Prostate gland (tissue), 2 donors: ENCODE measurements around the gene PRR19. TPM values are rescaled to one million over a fixed set of nuclear protein-coding genes. Genes with fewer than 3 reads are reported as not detected.

ENCODE experiments used
- DNase-seq: peaks from one replicate; pipeline ENCODE4 v3.0.0-alpha.2; 2019; ENCODE audit warnings: low spot score
- H3K27ac ChIP-seq, 2 donors: fragments of 200-600 bp; sonication (generic); 2 replicates each; pipeline ENCODE4 v1.5.1; 2017 to 2019
- H3K27me3 ChIP-seq: fragments of 200-600 bp; sonication (generic); replicated peaks from 2 replicates; pipeline ENCODE4 v1.5.1; 2019; ENCODE audit not compliant: insufficient read depth
- H3K36me3 ChIP-seq, 2 donors: fragments of 200-600 bp; sonication (generic); 1 replicate in 1 of 2; 2 replicates in 1 of 2; pipeline versions ENCODE4 v1.5.1 to v1.8.1; 2017 to 2019
- H3K4me1 ChIP-seq: fragments of 200-600 bp; sonication (generic); replicated peaks from 2 replicates; pipeline ENCODE4 v1.5.1; 2019
- H3K4me3 ChIP-seq, 2 donors: fragments of 200-600 bp; sonication (generic); 2 replicates each; pipeline ENCODE4 v1.5.1; 2017 to 2019
- H3K9me3 ChIP-seq: fragments of 200-600 bp; sonication (generic); 2 replicates; pipeline ENCODE4 v1.5.1; 2017
- CTCF ChIP-seq, 4 experiments: fragments of 200-600 bp in 2 of 4; fragments of 450-650 bp in 2 of 4; sonication (generic) in 2 of 4; IDR thresholded peaks; 1 replicate in 3 of 4; 2 replicates in 1 of 4; pipeline ENCODE4 v1.5.1; 2016 to 2019; ENCODE audit warnings: antibody characterized with exemption in 4 of 4, mild to moderate bottlenecking in 2 of 4, moderate library complexity in 2 of 4
- POLR2A ChIP-seq: fragments of 450-650 bp; IDR thresholded peaks from one replicate; pipeline ENCODE4 v1.6.1; 2016; ENCODE audit warnings: antibody characterized with exemption, mild to moderate bottlenecking
- POLR2AphosphoS5 ChIP-seq: sonication (generic); formaldehyde crosslinking; IDR thresholded peaks from one replicate; pipeline ENCODE4 v1.6.1; 2017; ENCODE audit warnings: antibody characterized with exemption
- WGBS: methylation state at CpG from one replicate; pipeline ENCODE4 v1.1.5; 2018; 5-methylcytosine and 5-hydroxymethylcytosine counted together
- intact Hi-C: fragments of 100-400 bp; cut with DNase I; formaldehyde crosslinking; loops from one replicate; pipeline ENCODE4 v1.14.2; 2022
- microRNA-seq: library from miRNA; unstranded; fragments of <30 nt; microRNA quantifications from one replicate; pipeline ENCODE4, GENCODE V29; 2016
- small RNA-seq, 2 donors: library from RNA; depleted of rRNA; stranded (forward); fragments of <200 nt; gene quantifications; one replicate each; pipeline ENCODE3, GENCODE V24; 2016
- total RNA-seq, 2 donors: library from RNA; depleted of rRNA; stranded (reverse); fragments of >200 nt; gene quantifications; one replicate each; pipeline ENCODE4 v1.1.0, GENCODE V29; 2016

PRR19 gene
- total RNA-seq, 2 donors from 2014 or later = 0.32 to 8.4 TPM

- no peaks in the 10 kb centered on the region for H3K4me1 ChIP-seq
- peaks cover 3 to 5% of the 10 kb centered on the region in 2 donors for H3K36me3 ChIP-seq
- no peak for TF ChIP-seq CTCF (IDR thresholded peaks at IDR 0.05)
- TF ChIP-seq POLR2AphosphoS5 = no peak
- TF ChIP-seq POLR2A = no peak
- DNase-seq = no peak
- WGBS = 91% methylated on average over 22 of the region's 29 CpGs
- no peaks in the 10 kb centered on the region for H3K9me3 ChIP-seq
- intact Hi-C loops = no loop called here
- no peak overlapping the region for H3K4me3 ChIP-seq
- no peaks in the 10 kb centered on the region for H3K27me3 ChIP-seq
- H3K27ac ChIP-seq = no peak overlapping the region
Observed at GRCh38 chr19:42353341-42354015, 51.5 kb downstream of the PRR19 start.

- DNase-seq = no peak
- intact Hi-C loops = no loop called here
- Histone ChIP-seq H3K4me1 (no peaks in the 10 kb centered on the region), H3K4me3 (no peak overlapping the region), H3K36me3 (peaks cover 0 to 5% of the 10 kb centered on the region in 2 donors), H3K27me3 (no peaks in the 10 kb centered on the region), H3K9me3 (no peaks in the 10 kb centered on the region), H3K27ac (no peak overlapping the region)
- TF ChIP-seq POLR2AphosphoS5 (no peak), CTCF (IDR thresholded peaks at IDR 0.05) (no peak), POLR2A (no peak)
- 81% methylated on average over 6 of the region's 12 CpGs for WGBS
Observed at GRCh38 chr19:42355896-42356295, 54.0 kb downstream of the PRR19 start.

- H3K27me3 ChIP-seq = no peaks in the 10 kb centered on the region
- peaks cover 0 to 5% of the 10 kb centered on the region in 2 donors for H3K36me3 ChIP-seq
- no peaks in the 10 kb centered on the region for H3K9me3 ChIP-seq
- TF ChIP-seq POLR2A (no peak), CTCF (IDR thresholded peaks at IDR 0.05) (no peak), POLR2AphosphoS5 (no peak)
- no peaks in the 10 kb centered on the region for H3K4me1 ChIP-seq
- no peak for DNase-seq
- whole genome bisulfite sequencing = 96% methylated on average over 15 of the region's 15 CpGs
- H3K4me3 ChIP-seq = no peak overlapping the region
- H3K27ac ChIP-seq = no peak overlapping the region
- intact Hi-C loops = no loop called here
Observed at GRCh38 chr19:42356686-42357085, 54.8 kb downstream of the PRR19 start.

GRCh38 chr19:42357290-42357689 is 55.4 kb downstream of the PRR19 start:
- no peak overlapping the region for H3K27ac ChIP-seq
- intact Hi-C loops = no loop called here
- DNase-seq = no peak
- 89% methylated on average over 12 of the region's 12 CpGs for WGBS
- H3K36me3 ChIP-seq = peaks cover 0 to 5% of the 10 kb centered on the region in 2 donors
- TF ChIP-seq POLR2AphosphoS5 (no peak), CTCF (IDR thresholded peaks at IDR 0.05) (no peak)
- H3K4me3 ChIP-seq = no peak overlapping the region
- H3K9me3 ChIP-seq = no peaks in the 10 kb centered on the region
- no peaks in the 10 kb centered on the region for H3K4me1 ChIP-seq
- H3K27me3 ChIP-seq = no peaks in the 10 kb centered on the region

Small RNA genes lying within 50 kb of the gene (microRNA-seq; reads per million reads assigned to microRNA genes)
- gene MIR8077 = not detected

Small RNA genes lying within 50 kb of the gene (small RNA-seq; reads per million reads assigned to genes)
- 0 reads per million in 2 donors for gene MIR8077

Other genes starting within 250 kb of the PRR19 start
- gene GRIK5, start 231.9 kb upstream of the PRR19 start, total RNA-seq = 10 to 100 TPM in 1 of 2 donors, 1 to 10 TPM in 1; 1.3 to 25.2 TPM
- gene ZNF574, start 226.0 kb upstream of the PRR19 start, total RNA-seq = 10 to 100 TPM; 24.4 to 44.1 TPM
- gene POU2F2, start 169.7 kb upstream of the PRR19 start, total RNA-seq = 10 to 100 TPM in 1 of 2 donors, 1 to 10 TPM in 1; 3.4 to 17.4 TPM
- 10 to 100 TPM; 70.3 to 98.1 TPM for gene DEDD2, start 84.5 kb upstream of the PRR19 start, total RNA-seq
- gene ZNF526, start 81.8 kb upstream of the PRR19 start, total RNA-seq = 10 to 100 TPM in 1 of 2 donors, 1 to 10 TPM in 1; 8.2 to 14.1 TPM
- gene GSK3A, start 59.5 kb upstream of the PRR19 start, total RNA-seq = 10 to 100 TPM; 37.1 to 61.6 TPM
- gene ERF, start 47.0 kb upstream of the PRR19 start, total RNA-seq = 100 to 1,000 TPM in 1 of 2 donors, 10 to 100 TPM in 1; 33.9 to 121 TPM
- gene CIC, start 32.9 kb upstream of the PRR19 start, total RNA-seq = 100 to 1,000 TPM in 1 of 2 donors, 10 to 100 TPM in 1; 64.6 to 145 TPM
- gene PAFAH1B3, start 492 bp downstream of the PRR19 start, total RNA-seq = 10 to 100 TPM; 36.6 to 48.5 TPM
- under 1 TPM in 1 of 2 donors, not detected in 1; 0.85 TPM for gene TMEM145, start 11.2 kb downstream of the PRR19 start, total RNA-seq
- 10 to 100 TPM; 22.8 to 30.7 TPM for gene MEGF8, start 23.5 kb downstream of the PRR19 start, total RNA-seq
- gene CNFN, start 88.2 kb downstream of the PRR19 start, total RNA-seq = 1 to 10 TPM; 3.4 to 9.4 TPM
- 10 to 100 TPM; 10.2 to 24.8 TPM for gene LIPE, start 125.3 kb downstream of the PRR19 start, total RNA-seq
- gene CXCL17, start 140.8 kb downstream of the PRR19 start, total RNA-seq = 1 to 10 TPM; 2.4 to 4.8 TPM
- gene CEACAM1, start 226.3 kb downstream of the PRR19 start, total RNA-seq = 10 to 100 TPM; 21.4 to 35.8 TPM